ENCODE data around the gene PTRHD1.

Gene PTRHD1

DNA sequence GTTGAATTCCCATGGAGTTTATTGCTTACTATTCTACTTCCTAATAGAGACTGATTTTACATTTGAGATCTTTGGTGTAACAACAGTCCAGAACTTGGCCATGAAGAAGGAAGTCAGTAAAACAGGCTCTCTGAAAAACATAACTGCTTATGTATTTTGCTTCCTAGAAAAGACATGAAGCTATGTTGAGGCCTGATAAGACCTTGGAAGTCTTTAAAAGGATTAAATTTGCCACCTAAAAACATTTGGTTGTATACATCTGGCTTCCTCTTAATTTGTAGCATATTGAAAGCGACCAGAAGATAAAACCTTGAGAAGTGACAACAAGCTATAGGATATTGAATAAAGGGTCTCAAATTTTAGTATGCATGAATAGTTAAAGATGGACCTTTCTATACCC, 36.4 kb downstream of the PTRHD1 start:
- DNase-seq (ENCODE audit: low read depth, low spot score): no peak

DNA sequence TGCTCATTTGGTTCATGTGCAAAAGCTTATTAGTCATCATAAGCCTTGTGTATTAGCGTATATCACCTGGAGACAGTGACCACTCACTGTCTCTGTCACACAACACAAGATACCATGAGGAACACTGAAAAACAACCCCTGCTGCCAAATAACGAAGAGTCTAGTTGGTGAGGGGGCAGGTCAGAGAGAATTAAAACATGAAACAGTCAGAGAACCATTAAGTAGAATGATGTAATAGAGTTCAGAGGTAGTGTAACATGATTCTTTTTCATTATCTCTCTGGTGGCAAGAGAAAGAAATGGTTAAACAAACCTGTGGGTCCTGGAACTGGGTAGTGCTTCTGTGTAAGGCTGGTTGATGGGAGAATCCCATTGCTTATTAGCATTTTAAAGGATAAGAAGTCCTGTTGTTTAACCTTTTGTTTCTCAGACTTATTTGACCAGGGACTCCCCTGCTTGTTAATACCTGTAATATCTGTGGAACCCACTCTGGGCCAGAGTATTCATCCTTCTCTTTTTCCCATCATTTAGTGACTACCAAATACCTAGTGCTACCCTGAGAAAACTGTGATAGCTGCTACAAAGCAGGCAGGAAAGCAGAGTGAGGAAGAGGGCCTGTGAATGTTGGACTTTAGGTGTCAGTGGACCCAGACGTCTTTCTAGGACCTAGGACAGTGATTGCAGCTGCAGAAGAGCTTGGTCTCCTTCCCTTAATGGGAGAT, 38.0 kb downstream of the PTRHD1 start:
- DNase-seq (ENCODE audit: low read depth, low spot score): no peak

DNA sequence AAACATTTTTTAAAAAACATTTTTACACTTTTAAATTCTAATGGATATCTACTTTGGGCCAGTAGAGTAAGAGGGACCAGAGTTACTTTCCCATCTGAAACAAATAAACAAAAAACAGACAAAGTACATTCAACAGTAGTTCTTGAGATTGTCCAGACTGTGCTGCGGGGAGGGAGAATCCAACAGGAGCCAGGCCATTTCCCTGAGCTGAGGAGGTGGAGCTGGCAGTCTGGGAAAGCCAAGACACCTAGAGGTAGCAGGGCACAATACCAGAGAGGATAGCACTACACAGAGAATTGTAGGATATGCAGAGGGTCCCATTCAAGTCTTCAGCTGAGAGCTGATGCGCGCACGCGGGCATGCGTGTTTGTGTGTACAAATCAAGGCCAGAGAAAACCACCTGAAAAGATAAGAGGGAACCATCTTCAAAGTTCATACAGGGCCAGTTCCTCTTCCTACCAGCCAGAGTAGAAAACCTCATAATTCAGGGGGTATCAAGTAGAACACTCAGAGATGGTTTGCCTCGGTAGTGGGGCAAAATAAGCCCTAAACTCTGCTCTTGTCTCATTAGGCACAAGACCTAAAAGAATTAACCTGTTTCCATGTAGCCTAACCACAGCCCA, 44.0 kb downstream of the PTRHD1 start:
- DNase-seq (ENCODE audit: low read depth, low spot score): no peak

DNA sequence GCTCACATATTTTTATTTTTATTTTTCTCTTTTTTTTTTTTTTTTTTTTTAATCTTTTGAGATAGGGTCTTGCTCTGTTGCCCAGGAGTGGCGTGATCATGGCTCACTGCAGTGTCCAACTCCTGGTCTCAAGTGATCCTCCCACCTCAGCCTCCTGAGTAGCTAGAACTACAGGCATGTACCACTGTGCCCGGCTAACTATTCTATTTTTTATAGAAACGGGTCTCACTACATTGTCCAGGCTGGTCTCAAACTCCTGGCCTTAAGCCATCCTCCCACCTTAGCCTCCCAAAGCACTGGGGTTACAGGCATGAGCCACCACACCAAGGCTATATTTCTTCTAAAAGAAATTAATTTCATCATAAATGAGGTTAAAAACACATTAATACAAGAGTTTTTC, 45.9 kb downstream of the PTRHD1 start:
- no peak for DNase-seq (ENCODE audit: low read depth, low spot score)

DNA sequence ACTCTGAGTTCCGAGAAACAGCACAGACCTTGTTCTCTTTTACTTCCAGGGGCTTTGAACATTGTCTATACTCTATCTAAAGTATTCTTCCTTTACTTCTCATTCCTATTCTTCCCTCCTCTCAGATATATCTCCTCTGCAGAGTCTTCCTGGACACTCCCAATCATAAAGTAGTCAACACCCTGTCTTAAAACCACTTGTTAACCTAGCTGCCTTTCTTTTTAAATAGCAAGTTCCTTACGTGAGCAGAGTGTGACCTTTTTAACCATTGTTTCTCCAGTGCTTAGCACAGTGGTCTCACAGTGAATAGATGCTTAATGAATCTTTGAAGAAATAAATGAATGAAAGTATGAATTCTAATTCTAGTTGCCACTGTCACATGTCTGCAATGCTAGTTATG, 47.4 kb downstream of the PTRHD1 start:
- DNase-seq (ENCODE audit: low read depth, low spot score): no peak

GRCh38 chr2:24744356-24744755, 48.8 kb downstream of the PTRHD1 start:
- no peak for DNase-seq (ENCODE audit: low read depth, low spot score)

- DNase-seq (ENCODE audit: low read depth, low spot score): no peak
Observed at GRCh38 chr2:24743924-24744323, 49.3 kb downstream of the PTRHD1 start.

DNA sequence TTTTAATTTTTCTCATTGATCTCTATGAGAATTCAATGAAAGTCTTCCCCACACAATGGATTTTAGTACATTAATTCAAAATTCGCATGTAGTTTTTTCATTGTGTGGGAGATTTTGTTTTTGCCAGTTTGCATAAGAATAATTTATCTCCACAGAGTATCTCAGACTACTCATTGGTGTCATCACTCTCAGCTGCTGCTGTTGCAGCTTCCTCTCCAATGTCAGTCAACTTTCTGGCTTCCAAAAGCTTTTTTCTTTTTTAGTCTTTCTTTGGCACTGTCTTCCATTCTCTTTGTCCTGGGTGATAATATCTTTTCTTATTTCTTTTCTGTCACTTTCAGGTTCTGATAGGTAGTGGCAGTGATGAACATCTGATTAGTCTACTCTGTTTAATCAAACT, 50.5 kb downstream of the PTRHD1 start:
- DNase-seq (ENCODE audit: low read depth, low spot score): no peak

GRCh38 chr2:24740142-24740541, 53.0 kb downstream of the PTRHD1 start:
- DNase-seq (ENCODE audit: low read depth, low spot score): no peak

Measured in activated CD4-positive, CD25-positive, alpha-beta regulatory T cell treated with anti-CD3 and anti-CD28 coated beads, Interleukin-2, amount 50 U/mL, for 16 hours (primary cell).